ENCODE measurements around the gene PARD3B. TPM values are rescaled to one million over a fixed set of nuclear protein-coding genes. Genes with fewer than 3 reads are reported as not detected.

The PARD3B gene
- total and polyA plus RNA-seq, 2 experiments from 2014 or later = 4.3 to 8.5 TPM

DNA sequence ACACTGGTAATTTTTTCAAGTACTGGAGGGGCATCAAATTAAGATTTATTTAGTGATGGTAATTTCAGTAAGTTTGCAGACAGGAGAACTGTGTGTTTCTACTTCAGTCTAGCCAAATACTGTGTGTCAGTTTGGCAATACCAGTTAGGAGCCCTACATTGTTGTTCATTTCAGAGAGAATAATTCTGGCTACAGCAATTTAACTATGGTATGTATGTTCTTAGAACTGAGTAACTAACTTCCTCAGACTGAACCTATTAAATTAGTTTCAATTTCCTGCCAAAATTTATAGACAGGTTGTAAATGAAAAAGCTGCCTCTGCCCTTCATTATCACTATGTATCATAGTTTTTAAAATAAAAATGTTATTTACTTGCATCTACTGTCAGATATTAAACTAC lies 332.4 kb downstream of the PARD3B start:
- no peaks in the 10 kb centered on the region for H3K36me3 ChIP-seq
- H3K4me1 ChIP-seq (ENCODE audit: low read depth) = peaks cover 5% of the 10 kb centered on the region
- no peak for DNase-seq (ENCODE audit: low read depth in 1 of 2, low spot score in 1 of 2)
- H3K27me3 ChIP-seq = no peaks in the 10 kb centered on the region
- no peaks in the 10 kb centered on the region for H3K9me3 ChIP-seq (ENCODE audit: low read depth)
- TF ChIP-seq, protein P1, sequence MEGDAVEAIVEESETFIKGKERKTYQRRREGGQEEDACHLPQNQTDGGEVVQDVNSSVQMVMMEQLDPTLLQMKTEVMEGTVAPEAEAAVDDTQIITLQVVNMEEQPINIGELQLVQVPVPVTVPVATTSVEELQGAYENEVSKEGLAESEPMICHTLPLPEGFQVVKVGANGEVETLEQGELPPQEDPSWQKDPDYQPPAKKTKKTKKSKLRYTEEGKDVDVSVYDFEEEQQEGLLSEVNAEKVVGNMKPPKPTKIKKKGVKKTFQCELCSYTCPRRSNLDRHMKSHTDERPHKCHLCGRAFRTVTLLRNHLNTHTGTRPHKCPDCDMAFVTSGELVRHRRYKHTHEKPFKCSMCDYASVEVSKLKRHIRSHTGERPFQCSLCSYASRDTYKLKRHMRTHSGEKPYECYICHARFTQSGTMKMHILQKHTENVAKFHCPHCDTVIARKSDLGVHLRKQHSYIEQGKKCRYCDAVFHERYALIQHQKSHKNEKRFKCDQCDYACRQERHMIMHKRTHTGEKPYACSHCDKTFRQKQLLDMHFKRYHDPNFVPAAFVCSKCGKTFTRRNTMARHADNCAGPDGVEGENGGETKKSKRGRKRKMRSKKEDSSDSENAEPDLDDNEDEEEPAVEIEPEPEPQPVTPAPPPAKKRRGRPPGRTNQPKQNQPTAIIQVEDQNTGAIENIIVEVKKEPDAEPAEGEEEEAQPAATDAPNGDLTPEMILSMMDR (IDR thresholded peaks at IDR 0.05; ENCODE audit: low read depth, low read length) = no peak
- H3K27ac ChIP-seq = no peak overlapping the region
- no peak overlapping the region for H3K4me3 ChIP-seq

DNA sequence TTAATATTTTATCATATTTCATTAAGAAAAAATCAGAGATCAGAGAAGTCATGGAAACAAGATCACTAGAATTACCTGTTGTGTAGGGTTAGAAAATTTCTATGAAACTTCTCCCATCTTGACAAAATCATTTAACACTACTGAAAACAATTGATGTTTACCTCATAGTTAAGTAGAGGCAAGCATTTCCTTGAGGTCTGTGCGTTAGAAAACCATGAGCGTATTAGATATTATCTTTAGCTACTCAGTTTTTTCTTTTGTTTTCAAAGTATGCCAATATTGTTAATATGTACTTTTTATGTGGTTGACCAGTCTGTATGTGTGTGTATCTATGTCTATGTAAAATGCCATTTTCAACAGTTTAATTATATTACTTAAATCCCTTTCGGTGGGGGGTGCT lies 335.7 kb downstream of the PARD3B start:
- Histone ChIP-seq H3K27ac (no peak overlapping the region), H3K27me3 (no peaks in the 10 kb centered on the region), H3K4me1 (ENCODE audit: low read depth) (peaks cover 5% of the 10 kb centered on the region), H3K4me3 (no peak overlapping the region), H3K9me3 (ENCODE audit: low read depth) (no peaks in the 10 kb centered on the region), H3K36me3 (no peaks in the 10 kb centered on the region)
- no peak for DNase-seq (ENCODE audit: low read depth in 1 of 2, low spot score in 1 of 2)
- TF ChIP-seq, protein P1 (IDR thresholded peaks at IDR 0.05; ENCODE audit: low read depth, low read length) = no peak

DNA sequence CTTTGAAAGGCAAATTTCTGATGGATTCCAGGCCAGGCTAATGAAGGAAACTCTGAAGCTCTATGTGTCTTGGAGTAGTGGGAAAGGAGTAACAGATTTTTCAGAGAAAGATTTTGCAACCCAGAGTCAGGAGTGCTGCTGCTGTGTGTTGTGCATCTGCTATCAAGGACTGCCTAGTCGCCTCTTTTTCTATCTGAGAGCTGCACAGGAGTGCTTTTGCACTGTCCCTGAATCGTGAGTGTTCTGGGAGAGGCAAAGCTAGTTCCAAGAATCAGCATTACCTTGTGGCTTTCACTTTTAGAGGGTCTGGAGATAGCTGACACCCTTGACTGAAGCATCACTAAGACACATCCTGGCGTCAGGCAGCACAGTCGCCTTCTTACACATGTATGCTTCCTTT lies 336.4 kb downstream of the PARD3B start:
- H3K4me3 ChIP-seq = no peak overlapping the region
- H3K36me3 ChIP-seq = no peaks in the 10 kb centered on the region
- H3K27ac ChIP-seq = no peak overlapping the region
- TF ChIP-seq, protein P1 (IDR thresholded peaks at IDR 0.05; ENCODE audit: low read depth, low read length) = no peak
- no peaks in the 10 kb centered on the region for H3K27me3 ChIP-seq
- no peaks in the 10 kb centered on the region for H3K9me3 ChIP-seq (ENCODE audit: low read depth)
- DNase-seq (ENCODE audit: low read depth in 1 of 2, low spot score in 1 of 2) = no peak
- H3K4me1 ChIP-seq (ENCODE audit: low read depth) = peaks cover 5% of the 10 kb centered on the region

DNA sequence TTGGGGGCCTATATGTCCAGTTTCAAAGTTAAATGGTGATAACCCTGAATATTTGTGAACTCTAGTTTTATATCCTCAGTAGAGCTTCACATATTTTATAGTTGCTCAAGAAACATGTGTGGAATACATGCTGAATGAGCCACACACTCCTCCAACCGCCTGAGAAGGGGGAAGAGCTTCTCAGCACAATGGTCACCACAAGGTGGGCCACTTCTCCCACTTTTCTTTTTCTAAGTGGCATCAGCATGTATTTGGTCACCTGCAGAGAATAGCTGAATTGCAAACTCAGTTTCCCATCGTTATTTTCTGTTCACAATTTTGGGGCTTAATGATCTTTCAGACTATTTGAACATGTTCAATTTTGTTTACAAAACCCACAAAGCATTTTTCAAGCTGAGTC lies 340.5 kb downstream of the PARD3B start:
- DNase-seq (ENCODE audit: low read depth in 1 of 2, low spot score in 1 of 2) = peak; percentile 3 to 56
- TF ChIP-seq, protein P1 (IDR thresholded peaks at IDR 0.05; ENCODE audit: low read depth, low read length) = no peak
- no peaks in the 10 kb centered on the region for H3K9me3 ChIP-seq (ENCODE audit: low read depth)
- H3K27me3 ChIP-seq = no peaks in the 10 kb centered on the region
- no peaks in the 10 kb centered on the region for H3K36me3 ChIP-seq
- no peak overlapping the region for H3K4me3 ChIP-seq
- no peaks in the 10 kb centered on the region for H3K4me1 ChIP-seq (ENCODE audit: low read depth)
- H3K27ac ChIP-seq = no peak overlapping the region

GRCh38 chr2:204886713-204887112 lies 341.4 kb downstream of the PARD3B start:
- H3K36me3 ChIP-seq = no peaks in the 10 kb centered on the region
- peak in 1 of 2 donors; percentile 25 for DNase-seq (ENCODE audit: low read depth in 1 of 2, low spot score in 1 of 2)
- no peaks in the 10 kb centered on the region for H3K27me3 ChIP-seq
- TF ChIP-seq, protein P1 (IDR thresholded peaks at IDR 0.05; ENCODE audit: low read depth, low read length) = no peak
- H3K4me3 ChIP-seq = no peak overlapping the region
- no peak overlapping the region for H3K27ac ChIP-seq
- H3K9me3 ChIP-seq (ENCODE audit: low read depth) = no peaks in the 10 kb centered on the region
- H3K4me1 ChIP-seq (ENCODE audit: low read depth) = no peaks in the 10 kb centered on the region

GRCh38 chr2:204888222-204888621 lies 342.9 kb downstream of the PARD3B start:
- no peaks in the 10 kb centered on the region for H3K9me3 ChIP-seq (ENCODE audit: low read depth)
- TF ChIP-seq, protein P1 (IDR thresholded peaks at IDR 0.05; ENCODE audit: low read depth, low read length) = no peak
- DNase-seq (ENCODE audit: low read depth in 1 of 2, low spot score in 1 of 2) = no peak
- no peak overlapping the region for H3K27ac ChIP-seq
- no peak overlapping the region for H3K4me3 ChIP-seq
- H3K36me3 ChIP-seq = no peaks in the 10 kb centered on the region
- H3K27me3 ChIP-seq = no peaks in the 10 kb centered on the region
- H3K4me1 ChIP-seq (ENCODE audit: low read depth) = no peaks in the 10 kb centered on the region
